HTR-8/SVneo (cell line): Measurements from ENCODE around the gene CYP2A7.
"Not testable (repeated sequence)": the region's sequence is repeated elsewhere in the genome, so short reads cannot be mapped to it uniquely, and the experiment has no call there.

ENCODE experiments used
- DNase-seq: peaks from one replicate; pipeline ENCODE4 v3.0.0; 2011; ENCODE audit warnings: low spot score, mixed read lengths; ENCODE audit not compliant: insufficient read length
- FAIRE-seq: peaks from 2 replicates; lab custom pipeline; 2011; peaks lifted over from hg19 to GRCh38; lab: Jason Lieb, UNC

The CYP2A7 gene

DNA sequence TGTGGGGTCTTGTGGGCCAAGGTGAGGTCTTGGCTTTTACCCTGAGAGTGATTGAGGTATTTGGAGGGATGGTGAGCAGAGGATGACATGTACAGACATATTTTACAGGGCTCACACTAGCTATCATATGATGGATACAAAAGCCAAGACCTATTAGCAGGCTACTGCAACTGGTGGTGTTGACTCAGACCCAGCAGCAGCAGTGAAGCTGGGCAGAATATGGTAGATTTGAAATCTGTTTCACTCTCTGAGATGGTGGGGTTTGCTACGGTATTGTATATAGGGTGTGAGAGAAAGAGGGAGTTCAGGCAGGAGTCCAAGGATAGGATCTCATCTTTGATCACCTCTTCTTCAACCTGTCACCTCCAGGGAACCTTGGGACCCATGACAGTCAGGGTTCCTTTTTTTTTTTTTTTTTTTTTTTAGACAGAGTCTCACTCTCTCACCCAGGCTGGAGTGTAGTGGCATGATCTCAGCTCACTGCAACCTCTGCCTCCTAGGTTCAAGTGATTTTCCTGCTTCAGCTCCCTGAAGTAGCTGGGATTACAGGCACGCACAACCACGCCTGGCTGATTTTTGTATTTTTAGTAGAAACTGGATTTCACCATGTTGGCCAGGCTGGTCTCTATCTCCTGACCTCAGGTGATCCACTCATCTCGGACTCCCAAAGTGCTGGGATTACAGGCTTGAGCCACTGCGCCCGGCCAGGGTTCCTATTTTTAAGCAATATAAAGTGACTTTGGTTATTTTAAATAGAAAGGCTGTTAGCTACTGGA lies 20.1 kb upstream of the CYP2A7 start:
- FAIRE-seq, DNase-seq: not testable (repeated sequence)

DNA sequence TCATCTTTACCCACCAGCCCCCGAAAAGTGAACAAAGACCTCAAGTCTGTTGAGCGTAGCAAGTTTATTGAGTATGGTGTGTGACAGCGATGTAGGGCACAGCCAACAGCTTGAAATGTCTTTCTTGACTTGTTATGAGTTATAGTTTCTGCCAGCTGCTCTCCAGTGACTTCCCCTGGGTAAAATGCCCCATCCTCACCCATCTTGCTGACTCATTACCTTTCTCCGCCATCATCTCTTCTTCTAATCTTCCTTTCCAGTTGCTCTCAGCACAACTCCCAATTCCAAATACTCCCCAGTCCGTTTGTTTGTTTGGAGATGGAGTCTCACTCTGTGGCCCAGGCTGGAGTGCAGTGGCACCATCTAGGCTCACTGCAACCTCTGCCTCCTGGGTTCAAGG lies 18.5 kb upstream of the CYP2A7 start:
- DNase-seq, FAIRE-seq: not testable (repeated sequence)

GRCh38 chr19:40899964-40900363 lies 17.9 kb upstream of the CYP2A7 start:
- FAIRE-seq, DNase-seq: not testable (repeated sequence)

- not testable (repeated sequence) for FAIRE-seq
These were observed 15.1 kb upstream of the CYP2A7 start for GRCh38 chr19:40896843-40897789.

GRCh38 chr19:40896418-40896796 lies 14.4 kb upstream of the CYP2A7 start:
- DNase-seq (no peak), FAIRE-seq (no peak)

More at GRCh38 chr19:40896843-40897789, 15.1 kb upstream of the CYP2A7 start:
- DNase-seq = not testable (repeated sequence)

DNA sequence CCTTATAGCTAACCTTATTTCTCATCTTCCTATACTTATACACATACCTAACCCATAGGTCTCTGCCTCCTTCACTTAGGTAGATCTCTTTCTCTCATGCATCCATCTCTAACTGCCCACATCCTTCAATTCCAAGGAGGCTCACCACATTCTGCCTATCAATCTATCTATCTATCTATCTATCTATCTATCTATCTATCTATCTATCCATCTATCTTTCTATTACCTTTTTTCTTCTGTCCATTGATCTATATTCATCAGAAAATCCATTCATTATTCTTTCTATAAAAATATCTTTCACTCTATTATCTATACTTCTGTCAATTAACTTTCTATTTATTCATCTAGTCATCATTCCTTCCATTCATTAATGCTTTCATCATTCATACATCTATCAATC lies 11.1 kb upstream of the CYP2A7 start:
- FAIRE-seq = no peak
- no peak for DNase-seq

DNA sequence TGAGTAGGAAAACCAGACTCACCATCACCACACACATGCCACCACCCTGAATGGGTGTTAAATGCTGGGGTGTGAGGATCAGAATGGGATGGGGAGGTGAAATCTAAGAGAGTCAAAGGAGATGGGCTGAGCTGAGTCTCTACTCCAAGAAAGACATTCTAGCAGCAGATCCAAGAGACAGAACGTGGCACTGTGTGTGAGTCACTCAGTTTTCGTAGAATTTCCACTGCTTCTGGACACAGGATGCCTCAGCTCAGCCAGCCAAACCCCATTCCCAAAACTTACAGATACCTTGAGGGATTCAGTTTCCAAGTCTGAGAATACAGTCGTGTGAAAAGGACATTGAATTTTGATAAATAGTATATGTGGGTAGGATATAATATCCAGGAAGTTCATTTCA lies 7.3 kb upstream of the CYP2A7 start:
- DNase-seq (no peak), FAIRE-seq (no peak)

DNA sequence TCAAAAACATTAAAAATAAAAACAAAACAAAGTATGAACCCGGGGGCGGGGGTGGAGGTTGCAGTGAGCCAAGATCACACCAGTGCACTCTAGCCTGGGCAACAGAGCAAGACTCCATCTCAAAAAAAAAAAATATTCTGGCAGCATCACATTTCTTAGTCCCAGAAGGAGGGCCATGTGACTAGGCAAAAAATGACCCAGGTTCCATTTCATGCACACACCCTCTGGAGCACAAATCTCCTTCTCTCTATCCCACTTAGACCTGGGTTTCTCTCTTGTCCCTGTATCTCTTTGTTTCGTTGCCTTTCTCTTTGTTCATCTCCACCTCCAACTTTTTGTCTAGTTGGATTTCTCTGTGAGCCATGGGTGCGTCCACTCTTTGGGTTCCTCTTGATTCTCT lies 6.2 kb upstream of the CYP2A7 start:
- DNase-seq (no peak), FAIRE-seq (no peak)

- DNase-seq, FAIRE-seq: not testable (repeated sequence)
These were observed 2.3 kb upstream of the CYP2A7 start for GRCh38 chr19:40884187-40884931.

DNA sequence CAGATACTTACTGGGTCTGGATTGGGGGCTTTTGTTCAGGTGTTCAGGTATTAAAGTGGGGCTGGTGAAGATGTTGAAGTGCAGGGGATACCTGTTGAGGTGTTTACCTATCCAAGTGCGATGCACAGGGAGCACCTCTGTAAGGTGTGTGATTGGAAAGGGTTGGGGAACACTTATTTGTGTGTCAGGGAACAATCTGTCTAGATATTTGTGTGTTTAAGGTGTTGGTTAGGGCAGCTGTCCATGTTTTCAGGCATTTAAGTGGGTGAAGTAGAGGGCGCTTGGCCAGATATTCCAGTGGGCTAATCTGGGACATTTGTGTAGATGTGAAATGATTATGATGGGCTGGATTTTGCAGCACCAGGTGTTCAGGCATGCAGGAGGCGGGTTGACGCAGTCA lies 2.7 kb downstream of the CYP2A7 start:
- not testable (repeated sequence) for DNase-seq, FAIRE-seq

DNA sequence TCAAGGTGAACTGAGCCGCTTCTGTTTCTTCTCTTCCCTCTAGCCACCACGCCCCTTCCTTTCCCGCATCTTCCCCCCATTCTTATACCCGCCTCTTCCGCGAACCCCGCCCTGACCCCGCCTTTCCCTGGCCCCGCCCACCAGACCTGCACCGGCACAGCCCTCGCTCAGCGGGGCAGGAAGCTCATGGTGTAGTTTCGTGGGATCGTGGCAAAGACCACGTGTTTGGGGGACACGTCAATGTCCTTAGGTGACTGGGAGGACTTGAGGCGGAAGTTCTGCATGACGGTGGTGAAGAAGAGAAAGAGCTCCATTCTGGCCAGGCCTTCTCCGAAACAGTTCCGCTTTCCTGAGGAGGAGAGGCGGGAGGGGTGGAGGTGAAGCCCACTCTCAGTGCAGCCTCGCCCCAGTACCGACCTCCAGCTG lies 6.5 kb downstream of the CYP2A7 start:
- FAIRE-seq, DNase-seq: not testable (repeated sequence)

- not testable (repeated sequence) for DNase-seq, FAIRE-seq
These were observed 7.2 kb downstream of the CYP2A7 start for GRCh38 chr19:40874874-40875273.

GRCh38 chr19:40873873-40874272 lies 8.2 kb downstream of the CYP2A7 start:
- not testable (repeated sequence) for DNase-seq, FAIRE-seq

- DNase-seq = no peak
- FAIRE-seq = no peak
These were observed 9.8 kb downstream of the CYP2A7 start for GRCh38 chr19:40872209-40872608.

GRCh38 chr19:40867701-40868100 lies 14.3 kb downstream of the CYP2A7 start:
- FAIRE-seq (no peak), DNase-seq (no peak)

DNA sequence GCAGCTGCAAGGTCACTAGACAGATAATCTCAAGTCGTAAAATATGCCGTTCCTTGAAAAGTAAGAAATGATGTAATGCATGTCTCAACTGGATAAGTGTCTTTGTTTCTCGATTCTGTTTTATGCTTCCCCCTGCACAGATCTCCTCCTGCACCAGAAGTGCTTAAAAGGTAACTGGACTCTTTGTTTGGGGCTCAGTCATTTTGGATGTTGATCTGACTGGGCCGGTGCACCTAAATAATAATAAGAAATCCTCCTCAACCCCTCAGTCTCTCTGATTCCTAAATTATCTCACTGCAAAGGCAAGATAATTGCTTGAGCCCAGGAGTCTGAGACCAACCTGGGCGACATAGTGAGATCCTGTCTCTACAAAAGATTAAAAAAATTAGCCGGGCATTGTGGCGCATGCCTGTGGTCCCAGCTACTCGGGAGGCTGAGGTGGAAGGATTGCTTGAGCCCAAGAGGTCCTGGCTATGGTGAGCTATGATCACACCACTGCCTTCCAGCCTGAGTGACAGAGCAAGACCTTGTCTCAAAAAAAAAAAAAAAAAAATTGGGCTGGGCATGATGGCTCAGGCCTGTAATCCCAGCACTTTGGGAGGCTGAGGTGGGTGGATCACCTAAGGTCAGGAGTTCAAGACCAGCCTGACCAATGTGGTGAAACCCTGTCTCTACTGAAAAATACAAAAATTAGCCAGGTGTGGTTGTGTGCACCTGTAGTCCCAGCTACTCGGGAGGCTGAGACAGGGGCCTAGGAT lies 17.1 kb downstream of the CYP2A7 start:
- DNase-seq, FAIRE-seq: not testable (repeated sequence)

- no peak for FAIRE-seq
These were observed 19.2 kb downstream of the CYP2A7 start for GRCh38 chr19:40862785-40863184.

GRCh38 chr19:40862333-40862732 lies 19.7 kb downstream of the CYP2A7 start:
- DNase-seq (no peak), FAIRE-seq (no peak)

More at GRCh38 chr19:40862785-40863184, 19.2 kb downstream of the CYP2A7 start:
- DNase-seq = no peak

DNA sequence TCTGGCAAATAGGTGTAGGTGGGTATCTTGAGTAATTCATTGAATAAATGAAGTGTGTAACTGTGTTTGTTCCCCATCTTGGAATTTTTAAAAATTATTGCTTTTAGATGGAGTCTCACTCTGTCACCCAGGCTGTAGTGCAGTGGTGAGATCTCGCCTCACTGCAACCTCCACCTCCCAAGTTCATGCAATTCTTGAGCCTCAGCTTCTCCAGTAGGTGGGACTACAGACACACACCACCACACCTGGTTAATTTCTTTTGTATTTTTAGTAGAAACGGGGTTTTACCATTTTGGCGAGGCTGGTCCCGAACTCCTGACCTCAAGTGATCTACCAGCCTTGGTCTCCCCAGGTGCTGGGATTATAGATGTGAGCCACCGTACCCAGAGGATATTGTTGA lies 23.9 kb downstream of the CYP2A7 start:
- FAIRE-seq (no peak), DNase-seq (no peak)
